Aorta (tissue), 5 donors: Measurements from ENCODE around the gene ZNF528. TPM values are rescaled to one million over a fixed set of nuclear protein-coding genes. Genes with fewer than 3 reads are reported as not detected.

Experiments used
- ATAC-seq: fragments of 200-7000 bp; cut with Tn5 transposase; one replicate; pipeline ENCODE4 v1.9.1; 2022; ENCODE audit warnings: moderate library complexity; ENCODE audit not compliant: low FRiP score
- DNase-seq, 2 donors: peaks; one replicate each; pipeline ENCODE4 v3.0.0-alpha.2; 2020
- H3K27ac ChIP-seq, 2 donors: one replicate each; pipeline ENCODE4 v1.5.1; 2013; ENCODE audit warnings: low read length in 2 of 2, mild to moderate bottlenecking in 2 of 2, moderate library complexity in 2 of 2, control low read depth in 1 of 2, inconsistent platforms in 1 of 2, low read depth in 1 of 2
- H3K27me3 ChIP-seq, 2 donors: one replicate each; pipeline ENCODE4 v1.6.1; 2013; ENCODE audit warnings: control low read depth in 1 of 2, low read length in 1 of 2, mild to moderate bottlenecking in 1 of 2, moderate library complexity in 1 of 2; ENCODE audit not compliant: insufficient read depth in 2 of 2, control insufficient read depth in 1 of 2
- H3K36me3 ChIP-seq, 2 donors: one replicate each; pipeline ENCODE4 v1.6.1; 2013; ENCODE audit warnings: control low read depth in 1 of 2, low read length in 1 of 2, mild to moderate bottlenecking in 1 of 2; ENCODE audit not compliant: insufficient read depth in 2 of 2, control insufficient read depth in 1 of 2
- H3K4me1 ChIP-seq, 2 donors: one replicate each; pipeline ENCODE4 v1.6.1; 2013; ENCODE audit warnings: low read length in 2 of 2, control low read depth in 1 of 2, mild to moderate bottlenecking in 1 of 2, moderate library complexity in 1 of 2; ENCODE audit not compliant: insufficient read depth in 2 of 2, control insufficient read depth in 1 of 2
- H3K4me3 ChIP-seq, 2 donors: one replicate each; pipeline ENCODE4 v1.5.1; 2013; ENCODE audit warnings: low read length in 2 of 2, control low read depth in 1 of 2, mild to moderate bottlenecking in 1 of 2
- H3K9me3 ChIP-seq: one replicate; pipeline ENCODE4 v1.6.1; 2013; ENCODE audit warnings: mild to moderate bottlenecking, low read length; ENCODE audit not compliant: control insufficient read depth
- WGBS, 2 donors: extraction: QIAGEN DNeasy Blood & Tissue Kit; methylation state at CpG; one replicate each; pipeline ENCODE4 v1.1.7; 2013; 5-methylcytosine and 5-hydroxymethylcytosine counted together
- intact Hi-C, 2 donors: fragments of 100-400 bp; cut with DNase I; formaldehyde crosslinking; loops; one replicate each; pipeline versions ENCODE4 v1.14.2 to v1.15.0; 2022
- long read RNA-seq, 2 donors: library from polyadenylated mRNA; unstranded; transcript quantifications; one replicate each; pipeline ENCODE4 v2.0.0, GENCODE V29; 2020 to 2021
- polyA plus RNA-seq, 2 donors: library from polyadenylated mRNA; stranded (reverse); fragments of 200-250 nt; gene quantifications; one replicate each; pipeline ENCODE4 v1.2.3, GENCODE V29; 2013
- total RNA-seq, 2 donors: library from RNA; stranded (reverse); fragmentation: NEBNext Ultra II Directional; extraction: Animal tissue kit (Norgen Biotek cat#: 25700); gene quantifications; one replicate each; pipeline ENCODE4 v1.2.1, GENCODE V29; 2021
- donor health status: healthy with polysubstance abuse.
- donor health status: Bipolar disorder and iron deficiency.
- donor health status: DM: no; HTN: no; CAD: no.
- donor health status: DM: no; HTN: no; CAD: no.
- donor health status: DM: yes; HTN: yes; CAD: no.

ZNF528 gene
- total RNA-seq = 10 to 100 TPM; 24.4 to 32.1 TPM
- 10 to 100 TPM in 1 of 2 donors, 1 to 10 TPM in 1; 3.4 to 15.9 TPM for polyA plus RNA-seq
- long read RNA-seq, donor 1, partial matches to known transcripts = 0 of 1 reads
- long read RNA-seq, donor 1, other reads (novel, unspliced or antisense) = 1 of 1 reads
- long read RNA-seq, donor 2, full-length matches to known transcripts = 3 of 7 reads
- long read RNA-seq, donor 2, partial matches to known transcripts = 2 of 7 reads
- long read RNA-seq, donor 2, other reads (novel, unspliced or antisense) = 2 of 7 reads

- DNase-seq (peak; percentile 98 to 99), ATAC-seq (peak; percentile 97)
- H3K27ac ChIP-seq = peak within 1 kb of the TSS in 1 of 2 donors; percentile 52
- H3K4me1 ChIP-seq = no peaks in the 10 kb centered on the region
- intact Hi-C loops = no loop called here
- 1% methylated on average over 36 of the region's 36 CpGs for WGBS, 2 donors
- H3K36me3 ChIP-seq = peaks cover 6 to 10% of the 10 kb centered on the region in 2 donors
- H3K27me3 ChIP-seq = no peaks in the 10 kb centered on the region
- H3K4me3 ChIP-seq = peak within 1 kb of the TSS; percentile 89 to 92
- peaks cover 11% of the 10 kb centered on the region for H3K9me3 ChIP-seq
Observed at GRCh38 chr19:52397310-52398080, at the start of gene ZNF528. Gene ZNF528 (plus strand): TSS chr19:52397849. CDS start chr19:52402014, 4,165 bp downstream.

- no peak overlapping the region for H3K27ac ChIP-seq
- H3K36me3 ChIP-seq = peaks cover 4 to 7% of the 10 kb centered on the region in 2 donors
- H3K27me3 ChIP-seq = no peaks in the 10 kb centered on the region
- H3K4me3 ChIP-seq = no peak overlapping the region
- intact Hi-C loops = no loop called here
- 64 to 68% methylated on average over 9 of the region's 9 CpGs for WGBS, 2 donors
- DNase-seq (no peak), ATAC-seq (no peak)
- H3K4me1 ChIP-seq = no peaks in the 10 kb centered on the region
- H3K9me3 ChIP-seq = peaks cover 2% of the 10 kb centered on the region
Observed at GRCh38 chr19:52351512-52351911, 46.1 kb upstream of the ZNF528 start.

GRCh38 chr19:52366414-52366824 lies 31.2 kb upstream of the ZNF528 start:
- Histone ChIP-seq H3K9me3 (peaks cover 11% of the 10 kb centered on the region), H3K27ac (no peak overlapping the region), H3K36me3 (peaks cover 0 to 5% of the 10 kb centered on the region in 2 donors), H3K27me3 (no peaks in the 10 kb centered on the region), H3K4me3 (no peak overlapping the region), H3K4me1 (no peaks in the 10 kb centered on the region)
- ATAC-seq (no peak), DNase-seq (no peak)
- WGBS, 2 donors = 98 to 99% methylated on average over 8 of the region's 8 CpGs
- intact Hi-C loops = no loop called here

- Histone ChIP-seq H3K4me1 (no peaks in the 10 kb centered on the region), H3K9me3 (peaks cover 7% of the 10 kb centered on the region), H3K27me3 (no peaks in the 10 kb centered on the region), H3K36me3 (peaks cover 5 to 7% of the 10 kb centered on the region in 2 donors), H3K4me3 (peak within 1 kb of the TSS; percentile 56 to 70), H3K27ac (peak within 1 kb of the TSS; percentile 64 to 85)
- peak; percentile 96 to 98 for DNase-seq
- peak; percentile 100 for ATAC-seq
- WGBS, 2 donors = 1% methylated on average over 52 of the region's 52 CpGs
- intact Hi-C loops = no loop called here
Observed at GRCh38 chr19:52369559-52370340, 27.9 kb upstream of the ZNF528 start, which contains the start of gene ZNF880. Gene ZNF880 (plus strand): TSS chr19:52369923. CDS start chr19:52369966, 43 bp downstream.

- no peaks in the 10 kb centered on the region for H3K4me1 ChIP-seq
- H3K27me3 ChIP-seq = no peaks in the 10 kb centered on the region
- H3K36me3 ChIP-seq = peaks cover 5 to 9% of the 10 kb centered on the region in 2 donors
- WGBS, 2 donors = 24 to 35% methylated on average over 7 of the region's 7 CpGs
- ATAC-seq (no peak), DNase-seq (no peak)
- peak overlapping the region; percentile 56 to 70 for H3K4me3 ChIP-seq
- H3K27ac ChIP-seq = peak overlapping the region; percentile 64 to 85
- intact Hi-C loops = no loop called here
- H3K9me3 ChIP-seq = peaks cover 6% of the 10 kb centered on the region
Observed at GRCh38 chr19:52370341-52370710, 27.3 kb upstream of the ZNF528 start.

- 39 to 50% methylated on average over 1 of the region's 1 CpG for WGBS, 2 donors
- Histone ChIP-seq H3K36me3 (peaks cover 2 to 4% of the 10 kb centered on the region in 2 donors), H3K27ac (no peak overlapping the region), H3K9me3 (peaks cover 19% of the 10 kb centered on the region), H3K4me1 (no peaks in the 10 kb centered on the region), H3K27me3 (no peaks in the 10 kb centered on the region), H3K4me3 (no peak overlapping the region)
- ATAC-seq = no peak
- no peak for DNase-seq
- intact Hi-C loops = no loop called here
Observed at GRCh38 chr19:52391135-52391534, 6.5 kb upstream of the ZNF528 start.

GRCh38 chr19:52398081-52398441 lies 412 bp downstream of the ZNF528 start:
- DNase-seq = peak in 1 of 2 donors; percentile 44
- WGBS, 2 donors = 2% methylated on average over 14 of the region's 14 CpGs
- Histone ChIP-seq H3K27me3 (no peaks in the 10 kb centered on the region), H3K9me3 (peaks cover 10% of the 10 kb centered on the region), H3K36me3 (peaks cover 6 to 11% of the 10 kb centered on the region in 2 donors), H3K27ac (peak overlapping the region in 1 of 2 donors; percentile 52), H3K4me3 (peak overlapping the region; percentile 89 to 92), H3K4me1 (no peaks in the 10 kb centered on the region)
- peak; percentile 23 for ATAC-seq
- intact Hi-C loops = no loop called here

- Histone ChIP-seq H3K27ac (no peak overlapping the region), H3K36me3 (peaks cover 30 to 33% of the 10 kb centered on the region in 2 donors), H3K4me3 (no peak overlapping the region), H3K27me3 (no peaks in the 10 kb centered on the region), H3K4me1 (no peaks in the 10 kb centered on the region), H3K9me3 (peaks cover 44% of the 10 kb centered on the region)
- intact Hi-C loops = no loop called here
- WGBS, 2 donors = 97 to 99% methylated on average over 6 of the region's 6 CpGs
- DNase-seq (no peak), ATAC-seq (no peak)
Observed at GRCh38 chr19:52410276-52410675, 12.6 kb downstream of the ZNF528 start.
